Globus pallidus (tissue), 1 donor: Measurements from ENCODE around the gene MCFD2.

ENCODE experiments used
- DNase-seq: peaks from one replicate; pipeline ENCODE4 v3.0.0-alpha.2; 2015; ENCODE audit warnings: low spot score

Gene MCFD2

DNA sequence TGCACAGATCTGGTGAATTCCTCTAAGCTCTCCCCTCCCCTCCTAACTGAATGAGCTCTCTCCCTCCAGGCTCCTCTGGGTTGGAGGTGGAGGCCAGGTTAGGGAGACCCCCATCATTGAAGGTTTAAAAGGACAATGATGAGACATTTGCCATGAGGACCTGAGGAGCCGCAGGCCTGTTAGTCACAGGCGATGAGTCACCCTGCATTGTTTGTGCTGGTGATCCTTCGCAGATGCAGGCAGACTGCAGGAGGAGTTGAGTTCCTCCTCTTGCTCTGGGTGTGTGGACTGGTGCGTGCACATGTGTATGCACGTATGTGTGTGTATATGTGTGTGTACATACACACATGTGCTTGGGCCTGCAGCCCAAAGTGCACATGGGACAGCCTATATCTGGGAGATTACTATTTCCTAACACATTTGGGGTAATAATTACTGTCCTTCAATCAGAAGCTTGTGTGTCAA is 42.0 kb downstream of the MCFD2 start:
- no peak for DNase-seq

DNA sequence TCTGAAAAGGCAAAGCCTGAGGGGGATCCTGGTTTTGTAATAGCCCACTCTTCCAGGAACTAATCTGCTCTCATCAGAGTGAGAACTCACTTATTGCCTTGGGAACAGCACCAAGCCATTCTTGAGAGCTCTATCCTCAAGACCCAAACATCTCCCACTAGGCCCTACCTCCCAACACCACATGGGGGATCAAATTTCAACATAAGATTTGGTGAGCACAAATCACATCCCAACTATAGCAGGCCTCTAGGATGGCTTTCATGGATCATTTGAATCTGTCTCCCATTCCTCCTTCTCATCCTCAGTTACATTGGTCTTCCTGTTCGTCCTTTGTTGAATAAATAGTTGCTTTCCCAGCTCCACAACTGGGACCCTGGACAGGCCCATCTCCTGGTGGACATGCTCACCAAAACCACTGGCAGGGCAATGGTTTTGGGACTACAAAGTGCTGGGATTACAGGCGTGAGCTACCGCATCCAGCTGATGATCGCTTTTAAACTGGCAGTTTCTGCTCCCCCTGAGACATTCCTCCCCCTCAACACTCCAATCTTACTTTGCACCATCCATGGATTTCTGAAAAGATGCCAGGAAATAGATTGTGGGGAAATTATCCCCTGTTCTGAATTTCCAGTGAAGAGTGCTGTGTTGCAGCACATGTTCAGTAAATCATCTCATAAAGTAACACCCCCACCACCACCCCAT is 42.6 kb downstream of the MCFD2 start:
- DNase-seq, result no peak

DNA sequence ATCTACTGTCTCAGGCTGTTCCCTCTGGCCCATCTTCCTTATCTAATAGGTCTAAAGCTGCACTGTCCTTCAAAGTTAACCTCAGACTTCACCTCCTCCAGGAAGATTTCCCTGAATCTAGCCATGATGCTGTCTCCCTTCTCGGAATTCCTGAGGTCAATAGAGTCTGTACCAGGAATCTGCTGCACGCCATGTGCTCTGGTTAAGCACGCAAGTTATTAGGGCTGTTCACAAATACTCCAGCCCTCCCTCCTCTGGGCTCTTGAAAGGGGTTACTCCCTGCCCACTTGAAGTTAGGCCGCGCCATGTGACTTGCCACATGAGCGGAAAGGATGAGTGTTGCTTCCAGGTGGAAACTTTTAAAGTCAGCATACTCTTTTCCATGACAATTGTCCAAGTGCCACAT is 43.6 kb downstream of the MCFD2 start:
- no peak for DNase-seq

DNA sequence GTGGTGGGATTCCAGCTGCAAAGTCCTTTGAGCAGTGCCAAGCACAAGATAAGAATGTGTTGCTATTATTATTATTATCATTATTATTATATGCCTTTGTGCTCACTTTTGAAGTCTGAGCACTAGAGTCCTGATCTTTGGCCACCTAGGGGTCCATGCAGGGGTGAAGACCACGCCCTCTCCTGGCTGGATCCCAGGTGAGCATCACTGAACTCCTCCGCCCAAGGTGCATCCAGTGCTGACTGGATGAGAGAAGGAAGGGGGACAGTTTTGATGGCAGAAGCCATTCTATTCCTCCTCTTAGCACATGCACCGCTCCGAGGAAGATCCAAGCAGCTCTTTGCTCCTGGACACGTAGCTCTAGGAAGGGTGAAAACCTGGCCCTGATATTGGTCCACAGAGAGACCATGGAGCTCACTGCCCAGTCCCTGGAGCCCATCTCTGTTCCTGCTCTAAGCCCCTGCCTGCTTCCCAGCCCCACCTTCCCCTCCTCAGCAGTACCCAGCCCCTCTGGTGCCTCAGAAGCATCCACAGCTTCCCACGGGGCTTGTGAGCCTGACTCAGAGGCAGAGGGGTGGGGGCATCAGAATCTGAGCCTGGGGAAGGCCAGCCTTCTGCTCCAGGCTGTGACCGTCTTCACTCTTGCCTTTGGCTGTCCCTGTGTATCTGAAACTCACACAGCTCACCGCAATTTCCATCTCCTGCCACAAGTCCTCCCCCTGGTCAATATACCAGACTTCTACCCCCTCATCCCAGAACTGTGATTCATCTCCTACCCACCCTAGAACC is 45.4 kb downstream of the MCFD2 start:
- DNase-seq, result no peak

DNA sequence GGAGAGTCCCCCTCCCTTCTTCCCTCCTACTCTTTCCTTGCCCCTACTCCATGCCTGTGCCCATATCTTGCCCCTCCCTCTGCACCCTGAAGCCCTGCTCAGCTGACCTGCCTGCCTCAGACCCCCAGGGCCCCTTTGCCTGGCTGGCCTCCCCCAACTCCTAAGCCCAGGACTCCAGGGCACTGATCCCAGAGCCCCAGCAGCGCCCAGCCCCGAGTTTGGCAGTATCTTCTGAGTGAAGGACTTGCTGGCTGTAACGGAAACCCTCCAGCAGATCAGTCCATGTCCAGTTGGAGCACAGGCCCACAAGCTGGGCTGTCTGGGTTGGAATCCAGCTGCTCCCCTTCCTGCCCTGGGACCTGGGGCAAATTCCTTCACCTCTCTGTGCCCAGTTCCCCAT is 46.0 kb downstream of the MCFD2 start:
- DNase-seq, result no peak

DNA sequence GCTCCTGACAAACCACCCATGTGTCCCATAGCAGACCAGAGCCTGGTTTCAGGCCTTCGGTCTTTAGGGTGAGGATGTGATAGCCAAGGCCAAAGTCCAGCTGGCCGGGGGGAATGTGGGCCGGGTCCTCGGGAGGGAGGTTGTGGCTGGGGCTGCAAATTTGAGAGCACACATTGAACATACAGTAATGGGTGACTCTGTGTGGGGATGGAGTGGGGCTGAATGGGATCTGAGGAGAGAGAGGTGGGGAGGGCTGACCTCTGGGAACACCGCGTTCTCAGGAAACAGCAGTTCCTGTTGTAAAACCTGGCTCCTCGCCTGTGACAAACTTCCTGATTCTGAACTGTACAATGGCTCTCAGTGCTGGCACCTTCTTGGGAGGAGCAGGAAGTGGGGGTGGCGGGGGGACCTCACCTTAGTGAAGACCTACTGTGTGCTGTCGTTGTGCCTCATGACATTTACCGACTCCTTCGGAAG is 48.8 kb downstream of the MCFD2 start:
- no peak for DNase-seq

DNA sequence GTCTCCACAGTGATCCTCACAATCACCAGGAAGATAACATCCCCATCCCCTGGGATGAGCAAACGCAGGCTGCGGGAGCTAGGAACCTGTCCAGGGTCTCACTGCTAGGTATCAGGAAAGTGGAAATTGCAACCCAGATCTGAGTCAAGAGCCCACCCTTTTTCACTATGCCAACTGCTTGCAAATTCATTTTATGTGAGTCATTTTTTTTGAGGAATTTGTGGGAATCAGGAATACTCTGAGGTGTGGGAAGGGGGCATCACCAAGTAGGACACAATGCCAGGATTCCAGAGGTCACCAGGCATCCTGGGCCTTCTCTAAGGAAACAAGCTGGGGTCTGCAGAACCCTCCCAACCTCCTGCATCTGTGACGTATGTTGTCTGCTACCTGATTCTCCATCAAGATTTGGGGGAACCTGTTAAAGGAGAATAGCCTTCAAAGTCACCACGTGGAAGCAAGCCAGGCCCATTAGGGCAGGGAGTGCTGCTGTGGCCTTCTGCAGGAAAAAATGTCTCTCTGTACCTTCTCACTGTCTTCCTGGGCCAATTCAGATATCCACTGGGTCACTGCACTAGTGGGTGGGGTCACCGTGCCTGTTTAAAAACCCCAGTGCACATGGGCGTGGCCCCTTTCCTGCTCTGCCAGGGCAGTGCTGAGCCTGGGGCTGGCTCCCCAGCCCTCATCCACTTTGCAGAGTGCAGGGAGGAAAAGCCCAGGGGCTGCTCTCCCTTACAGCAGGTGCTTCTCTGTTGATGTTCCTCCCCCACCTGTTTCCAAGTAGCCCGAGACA is 50.2 kb downstream of the MCFD2 start:
- DNase-seq, result no peak

DNA sequence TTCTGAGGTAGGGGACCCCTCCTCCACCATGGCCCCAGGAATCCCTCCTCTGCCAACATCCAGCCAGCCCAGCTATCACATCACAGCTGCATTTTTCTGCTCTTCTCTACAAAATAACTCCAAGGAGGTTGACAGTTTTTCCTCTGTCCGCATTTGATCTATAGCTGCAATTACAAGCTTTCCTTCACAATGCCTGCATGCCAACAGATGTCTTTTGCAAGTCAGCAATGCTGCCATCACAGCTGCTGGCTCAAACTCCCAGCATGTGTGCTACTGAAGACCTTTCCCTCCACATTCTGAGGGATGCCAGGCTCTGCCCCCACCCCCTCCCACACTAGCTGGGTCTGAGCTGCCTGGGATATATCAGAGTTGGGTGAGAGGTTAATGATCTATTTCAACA is 51.7 kb downstream of the MCFD2 start:
- no peak for DNase-seq

DNA sequence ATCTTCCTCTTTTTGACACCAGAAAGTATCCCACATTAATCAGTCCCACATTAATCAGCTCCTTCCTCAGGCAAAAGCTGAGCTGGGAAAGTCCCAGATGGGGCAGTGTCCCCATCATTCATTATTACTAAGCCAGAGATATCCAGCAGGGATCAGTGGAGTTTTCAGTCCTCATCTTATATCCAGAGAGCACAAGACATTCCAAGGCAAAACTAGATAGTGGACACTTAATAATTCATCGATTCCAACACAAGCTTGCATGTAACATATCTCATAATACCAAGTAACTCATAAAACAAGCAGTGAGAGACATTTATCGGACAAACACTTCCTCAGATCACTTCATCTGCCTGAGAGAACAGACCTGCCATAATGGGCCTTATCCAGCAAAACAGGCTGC is 53.1 kb downstream of the MCFD2 start:
- DNase-seq, result no peak

DNA sequence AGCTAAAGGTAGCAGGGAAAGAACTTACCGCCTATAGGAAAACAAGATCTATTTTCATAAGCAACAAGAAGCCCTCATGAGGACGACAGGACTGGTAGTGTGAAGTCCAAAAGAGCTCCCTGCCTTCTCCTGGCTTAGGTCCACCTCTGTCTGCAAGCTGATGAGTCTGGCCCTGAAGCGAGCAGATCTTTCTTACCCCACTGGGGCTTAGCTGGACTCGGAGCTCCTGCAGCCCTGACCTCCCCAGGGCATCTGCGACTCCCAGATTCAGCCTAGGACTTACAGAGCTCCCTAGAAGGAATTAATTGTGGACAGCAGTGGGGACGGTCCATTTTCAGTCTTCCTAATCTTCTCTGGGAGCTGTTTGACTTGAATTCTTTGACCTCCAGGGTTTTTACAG is 53.7 kb downstream of the MCFD2 start:
- no peak for DNase-seq

DNA sequence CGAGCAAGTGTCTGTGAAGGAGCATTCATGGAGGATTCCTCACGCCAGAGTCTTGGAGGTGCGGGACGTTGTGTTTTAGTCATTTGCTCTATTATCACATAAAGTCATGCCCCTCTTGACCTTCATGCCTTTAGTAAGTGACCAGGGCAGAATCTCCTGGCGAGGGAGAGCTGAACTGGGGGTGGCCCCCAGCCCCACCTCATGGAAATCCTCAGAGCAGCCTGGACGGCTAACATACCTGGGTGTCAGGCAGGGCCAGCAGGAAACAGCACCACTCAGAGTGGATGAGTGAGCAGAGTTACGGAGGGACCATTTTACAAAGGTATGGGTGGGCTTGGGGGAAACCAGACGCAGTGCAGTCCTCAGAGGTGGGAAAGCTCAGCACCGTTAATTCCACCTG is 56.1 kb downstream of the MCFD2 start:
- DNase-seq, result no peak

DNA sequence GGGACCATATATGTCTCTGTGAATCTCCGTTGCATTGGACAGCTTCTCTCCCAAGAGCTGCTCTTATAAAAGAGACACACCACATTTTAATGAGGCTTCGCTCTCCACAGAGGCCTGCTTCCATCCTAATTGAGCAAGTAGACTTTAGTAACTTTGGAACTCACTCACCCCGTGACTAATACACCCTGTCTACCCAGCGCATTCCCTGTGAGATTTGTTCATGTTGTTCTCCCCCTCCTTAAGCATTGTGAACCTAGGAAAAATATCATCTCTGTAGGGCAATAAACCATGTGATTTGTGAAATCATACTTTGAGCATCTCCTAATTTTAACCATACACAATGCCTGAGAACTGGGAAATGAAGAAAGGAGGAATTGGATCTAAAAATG is 56.9 kb downstream of the MCFD2 start:
- DNase-seq, result no peak

DNA sequence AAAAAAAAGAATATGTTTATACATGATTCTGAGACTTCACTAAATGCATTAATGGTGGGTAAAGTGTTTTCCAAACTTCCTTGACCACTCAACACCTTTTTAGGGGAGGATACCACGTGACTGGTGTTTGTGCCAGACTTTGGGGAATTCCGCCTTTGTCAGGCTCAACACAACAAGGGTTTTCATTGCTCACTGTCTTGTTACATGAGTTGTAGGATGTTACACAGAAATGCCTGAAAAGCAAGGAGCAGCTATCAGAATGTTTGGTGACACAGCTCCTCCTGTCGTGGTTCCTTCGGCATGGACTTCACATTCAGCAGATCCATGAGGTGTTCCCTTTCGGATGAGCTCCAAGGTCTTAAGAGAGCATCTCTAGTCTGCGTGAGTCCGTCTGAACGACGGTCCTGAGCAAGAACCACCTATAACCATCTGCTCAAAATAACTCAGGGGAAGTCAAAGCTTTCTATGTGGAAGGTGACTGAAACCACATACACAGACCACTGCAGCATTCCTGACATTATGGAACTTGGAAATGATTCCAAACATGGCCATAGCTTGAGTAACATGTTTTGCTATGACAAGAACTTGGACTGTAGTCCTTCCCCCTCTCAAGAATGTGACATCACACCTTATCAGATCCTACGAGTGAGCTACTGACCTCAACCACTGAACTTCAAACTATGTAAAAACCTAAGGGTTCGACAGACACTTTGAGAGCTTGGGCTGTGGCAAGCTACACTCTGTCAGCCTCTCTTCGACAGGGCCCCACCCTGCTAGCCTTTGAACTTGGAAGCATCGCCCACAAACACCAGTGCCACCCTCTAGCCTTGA is 57.5 kb downstream of the MCFD2 start:
- no peak for DNase-seq

DNA sequence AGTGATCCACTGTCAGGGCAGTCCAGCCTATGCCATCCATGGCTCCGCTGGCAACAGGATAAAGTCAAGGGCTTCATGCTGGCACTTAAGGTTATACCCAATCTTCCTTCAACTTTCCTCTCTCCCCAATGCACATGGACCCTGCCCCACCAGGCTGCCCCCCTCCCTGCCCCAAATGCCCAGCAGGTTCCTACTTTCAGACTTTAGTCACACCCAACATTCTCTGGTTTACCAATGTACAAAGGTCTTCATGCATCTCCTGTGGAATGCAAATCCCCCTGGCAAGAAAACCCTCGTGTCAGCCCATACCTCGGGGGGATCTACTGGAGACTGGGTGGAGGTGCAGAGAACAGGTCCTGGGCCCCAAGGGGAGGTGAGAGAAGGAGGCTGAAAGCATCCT is 59.3 kb downstream of the MCFD2 start:
- DNase-seq, result no peak

DNA sequence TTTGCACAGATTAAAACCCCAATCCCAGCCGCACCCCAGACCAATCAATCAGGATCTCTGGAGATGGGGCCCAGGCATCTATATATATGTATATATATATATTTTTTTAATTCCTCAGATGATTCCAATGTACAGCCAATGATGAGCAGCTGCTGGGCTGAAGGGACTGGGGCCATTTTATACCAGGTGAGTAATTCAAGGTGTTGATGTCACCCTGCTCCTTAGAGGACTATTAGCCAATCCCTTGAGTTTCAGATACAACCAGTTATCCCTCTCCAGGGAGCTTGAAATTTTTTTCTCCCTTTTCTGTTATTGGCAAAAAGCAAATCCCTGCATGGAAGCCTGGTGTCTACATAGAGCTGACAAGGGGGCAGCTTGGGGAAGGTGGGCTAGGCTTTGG is 59.8 kb downstream of the MCFD2 start:
- no peak for DNase-seq

DNA sequence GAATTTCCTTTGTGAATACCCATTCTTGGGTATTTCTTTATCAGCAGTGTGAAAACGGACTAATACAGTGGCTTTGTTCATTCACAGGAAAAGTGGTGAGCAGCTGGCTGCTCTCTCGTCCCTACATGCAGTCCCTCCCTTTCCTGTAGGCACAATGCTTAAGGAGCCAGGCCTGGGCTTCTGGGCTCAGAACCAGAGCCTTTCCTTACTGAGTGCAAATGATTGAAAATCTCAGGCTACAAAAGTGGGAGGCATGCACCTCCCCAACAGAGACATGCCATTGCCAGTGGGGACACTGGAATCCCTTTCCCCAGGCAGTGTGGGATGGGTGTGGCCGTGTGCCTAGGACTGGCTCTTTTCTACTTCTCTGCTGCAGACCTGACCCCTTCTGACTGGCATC is 61.3 kb downstream of the MCFD2 start:
- DNase-seq, result no peak

DNA sequence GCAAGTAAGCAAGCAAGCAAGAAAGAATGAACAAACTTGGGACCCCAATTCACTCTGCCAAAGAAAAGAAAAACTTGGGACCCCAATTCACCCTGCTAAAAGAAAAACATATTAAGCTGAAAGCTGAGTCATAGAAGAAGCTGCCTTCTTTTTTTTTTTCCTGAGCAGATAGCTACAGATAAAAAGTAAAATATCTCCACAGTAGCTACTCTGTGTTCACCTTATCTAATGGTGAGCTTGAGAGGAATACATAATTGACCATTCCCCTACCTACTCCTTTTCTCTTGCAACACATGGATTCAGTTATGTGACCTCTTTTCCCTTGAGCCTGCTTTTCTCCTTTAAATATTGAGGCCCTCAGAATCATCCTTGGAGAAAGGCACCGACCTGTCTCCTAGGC is 63.0 kb downstream of the MCFD2 start:
- DNase-seq, result no peak

DNA sequence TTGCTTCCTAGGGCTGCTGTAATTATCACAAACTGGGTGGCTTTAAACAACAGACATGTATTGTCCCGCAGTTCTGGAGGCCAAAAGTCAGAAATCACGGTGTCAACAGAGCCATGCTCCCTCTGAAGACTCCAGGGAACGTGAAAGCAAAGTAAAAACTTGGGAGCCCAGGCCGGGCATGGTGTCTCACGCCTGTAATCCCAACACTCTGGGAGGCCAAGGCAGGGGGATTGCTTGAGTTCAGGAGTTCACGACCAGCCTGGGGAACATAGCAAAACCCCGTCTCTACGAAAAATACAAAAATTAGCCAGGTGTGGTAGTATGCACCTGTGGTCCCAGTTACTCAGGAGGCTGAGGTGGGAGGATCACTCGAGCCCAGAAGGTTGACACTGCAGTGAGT is 63.5 kb downstream of the MCFD2 start:
- no peak for DNase-seq
